ENCODE data around the gene LBH.

Gene LBH

DNA sequence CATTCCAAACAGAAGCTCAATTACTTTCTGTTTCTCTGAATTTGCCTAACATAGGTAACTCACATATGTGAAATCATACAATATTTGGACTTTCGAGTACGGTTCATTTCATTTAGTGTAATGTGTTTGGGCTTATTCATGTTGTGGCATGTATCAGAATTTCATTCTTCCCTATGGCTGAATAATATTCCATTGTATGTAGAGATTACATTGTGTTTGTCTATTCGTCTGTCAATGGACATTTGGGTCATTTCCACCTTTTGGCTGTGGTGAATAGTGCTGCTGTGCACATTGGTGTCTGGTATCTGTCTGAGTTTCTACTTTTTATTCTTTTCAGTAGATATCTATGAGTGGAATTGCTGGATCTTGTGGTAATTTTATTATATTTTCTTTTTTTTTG, 43.9 kb downstream of the LBH start:
- FAIRE-seq (no peak), DNase-seq (ENCODE audit: insufficient read length, low spot score) (no peak)
- TF ChIP-seq POLR2AphosphoS5 (IDR thresholded peaks at IDR 0.05; ENCODE audit: low read depth, low read length) (no peak), POLR2A (IDR thresholded peaks at IDR 0.05; ENCODE audit: low read depth, low read length) (no peak), POU2F2 (IDR thresholded peaks at IDR 0.05; ENCODE audit: low read depth, low read length) (no peak), SPI1 (IDR thresholded peaks at IDR 0.05; ENCODE audit: low read depth, low read length) (no peak), TAF1 (IDR thresholded peaks at IDR 0.05; ENCODE audit: low read depth, low read length) (no peak), PAX5 (IDR thresholded peaks at IDR 0.05; ENCODE audit: insufficient read depth, low read length, severe bottlenecking) (no peak)

GRCh38 chr2:30276455-30276911, 45.1 kb downstream of the LBH start:
- TF ChIP-seq POU2F2 (IDR thresholded peaks at IDR 0.05; ENCODE audit: low read depth, low read length): no peak
- TF ChIP-seq SPI1 (IDR thresholded peaks at IDR 0.05; ENCODE audit: low read depth, low read length): no peak
- no peak for TF ChIP-seq POLR2A (IDR thresholded peaks at IDR 0.05; ENCODE audit: low read depth, low read length)
- TF ChIP-seq TAF1 (IDR thresholded peaks at IDR 0.05; ENCODE audit: low read depth, low read length): no peak
- no peak for TF ChIP-seq POLR2AphosphoS5 (IDR thresholded peaks at IDR 0.05; ENCODE audit: low read depth, low read length)
- no peak for TF ChIP-seq PAX5 (IDR thresholded peaks at IDR 0.05; ENCODE audit: insufficient read depth, low read length, severe bottlenecking)
- no peak for DNase-seq (ENCODE audit: insufficient read length, low spot score)
- no peak for FAIRE-seq

DNA sequence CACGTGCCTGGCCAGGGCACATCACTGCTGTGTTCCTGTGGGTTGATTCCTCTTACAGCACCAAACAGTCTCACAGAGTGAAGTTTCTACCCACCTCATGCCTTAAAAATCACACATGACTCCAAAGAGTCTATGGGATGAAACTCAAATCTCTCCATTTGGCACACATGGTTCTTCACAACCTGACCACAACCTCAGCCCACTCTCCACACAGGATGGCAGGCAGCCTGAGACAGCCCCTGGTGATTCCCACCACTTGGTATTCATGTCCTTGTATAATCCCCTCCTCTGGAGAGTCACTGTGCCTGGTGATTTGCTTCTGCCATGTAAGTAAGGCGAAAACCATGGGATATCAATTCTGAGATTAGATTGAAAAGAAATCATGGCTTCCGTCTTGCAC, 46.2 kb downstream of the LBH start:
- FAIRE-seq (no peak), DNase-seq (ENCODE audit: insufficient read length, low spot score) (no peak)
- TF ChIP-seq TAF1 (IDR thresholded peaks at IDR 0.05; ENCODE audit: low read depth, low read length): no peak
- TF ChIP-seq SPI1 (IDR thresholded peaks at IDR 0.05; ENCODE audit: low read depth, low read length): no peak
- no peak for TF ChIP-seq POU2F2 (IDR thresholded peaks at IDR 0.05; ENCODE audit: low read depth, low read length)
- no peak for TF ChIP-seq PAX5 (IDR thresholded peaks at IDR 0.05; ENCODE audit: insufficient read depth, low read length, severe bottlenecking)
- no peak for TF ChIP-seq POLR2AphosphoS5 (IDR thresholded peaks at IDR 0.05; ENCODE audit: low read depth, low read length)

GRCh38 chr2:30278419-30278818, 47.1 kb downstream of the LBH start:
- FAIRE-seq (no peak), DNase-seq (ENCODE audit: insufficient read length, low spot score) (no peak)
- no peak for TF ChIP-seq PAX5 (IDR thresholded peaks at IDR 0.05; ENCODE audit: insufficient read depth, low read length, severe bottlenecking)
- TF ChIP-seq TAF1 (IDR thresholded peaks at IDR 0.05; ENCODE audit: low read depth, low read length): no peak
- TF ChIP-seq POU2F2 (IDR thresholded peaks at IDR 0.05; ENCODE audit: low read depth, low read length): no peak
- no peak for TF ChIP-seq POLR2A (IDR thresholded peaks at IDR 0.05; ENCODE audit: low read depth, low read length)
- TF ChIP-seq POLR2AphosphoS5 (IDR thresholded peaks at IDR 0.05; ENCODE audit: low read depth, low read length): no peak
- TF ChIP-seq SPI1 (IDR thresholded peaks at IDR 0.05; ENCODE audit: low read depth, low read length): no peak

- FAIRE-seq: no peak
- no peak for TF ChIP-seq POLR2AphosphoS5 (IDR thresholded peaks at IDR 0.05; ENCODE audit: low read depth, low read length)
- no peak for TF ChIP-seq SPI1 (IDR thresholded peaks at IDR 0.05; ENCODE audit: low read depth, low read length)
- TF ChIP-seq PAX5 (IDR thresholded peaks at IDR 0.05; ENCODE audit: insufficient read depth, low read length, severe bottlenecking): no peak
- no peak for TF ChIP-seq POU2F2 (IDR thresholded peaks at IDR 0.05; ENCODE audit: low read depth, low read length)
- TF ChIP-seq POLR2A (IDR thresholded peaks at IDR 0.05; ENCODE audit: low read depth, low read length): no peak
- TF ChIP-seq TAF1 (IDR thresholded peaks at IDR 0.05; ENCODE audit: low read depth, low read length): no peak
- no peak for DNase-seq (ENCODE audit: insufficient read length, low spot score)
Observed at GRCh38 chr2:30280596-30281434, 49.5 kb downstream of the LBH start.

- FAIRE-seq: no peak
- no peak for DNase-seq (ENCODE audit: insufficient read length, low spot score)
- TF ChIP-seq PAX5 (IDR thresholded peaks at IDR 0.05; ENCODE audit: insufficient read depth, low read length, severe bottlenecking): no peak
- TF ChIP-seq POLR2A (IDR thresholded peaks at IDR 0.05; ENCODE audit: low read depth, low read length): no peak
- TF ChIP-seq POLR2AphosphoS5 (IDR thresholded peaks at IDR 0.05; ENCODE audit: low read depth, low read length): no peak
- TF ChIP-seq SPI1 (IDR thresholded peaks at IDR 0.05; ENCODE audit: low read depth, low read length): no peak
- no peak for TF ChIP-seq TAF1 (IDR thresholded peaks at IDR 0.05; ENCODE audit: low read depth, low read length)
- TF ChIP-seq POU2F2 (IDR thresholded peaks at IDR 0.05; ENCODE audit: low read depth, low read length): no peak
Observed at GRCh38 chr2:30282081-30282480, 50.7 kb downstream of the LBH start.

DNA sequence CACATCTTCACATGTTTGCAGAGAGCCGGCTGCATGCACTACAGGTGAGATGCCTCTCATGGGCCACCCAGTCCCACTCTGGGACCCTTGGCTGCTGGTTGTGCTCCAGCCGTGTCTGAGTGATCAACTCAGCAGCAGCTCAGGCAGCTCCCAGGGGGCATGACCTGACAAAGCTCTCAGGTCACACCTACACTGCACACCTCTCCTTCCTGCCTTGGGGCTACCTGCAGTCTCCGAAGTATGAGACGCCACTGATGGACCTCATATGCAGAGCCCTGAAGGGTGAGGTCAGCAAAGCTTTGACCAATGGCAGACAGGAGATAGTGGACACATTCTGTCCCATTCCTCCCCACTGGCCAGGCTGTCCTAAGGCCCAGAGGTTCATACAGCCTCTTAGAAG, 51.4 kb downstream of the LBH start:
- DNase-seq (ENCODE audit: insufficient read length, low spot score) (no peak), FAIRE-seq (no peak)
- TF ChIP-seq POU2F2 (IDR thresholded peaks at IDR 0.05; ENCODE audit: low read depth, low read length) (no peak), SPI1 (IDR thresholded peaks at IDR 0.05; ENCODE audit: low read depth, low read length) (no peak), POLR2A (IDR thresholded peaks at IDR 0.05; ENCODE audit: low read depth, low read length) (no peak), PAX5 (IDR thresholded peaks at IDR 0.05; ENCODE audit: insufficient read depth, low read length, severe bottlenecking) (no peak), POLR2AphosphoS5 (IDR thresholded peaks at IDR 0.05; ENCODE audit: low read depth, low read length) (no peak), TAF1 (IDR thresholded peaks at IDR 0.05; ENCODE audit: low read depth, low read length) (no peak)

GRCh38 chr2:30283931-30284565, 52.7 kb downstream of the LBH start:
- TF ChIP-seq POLR2AphosphoS5 (IDR thresholded peaks at IDR 0.05; ENCODE audit: low read depth, low read length): no peak
- no peak for TF ChIP-seq POLR2A (IDR thresholded peaks at IDR 0.05; ENCODE audit: low read depth, low read length)
- no peak for TF ChIP-seq POU2F2 (IDR thresholded peaks at IDR 0.05; ENCODE audit: low read depth, low read length)
- TF ChIP-seq SPI1 (IDR thresholded peaks at IDR 0.05; ENCODE audit: low read depth, low read length): no peak
- no peak for TF ChIP-seq TAF1 (IDR thresholded peaks at IDR 0.05; ENCODE audit: low read depth, low read length)
- no peak for TF ChIP-seq PAX5 (IDR thresholded peaks at IDR 0.05; ENCODE audit: insufficient read depth, low read length, severe bottlenecking)
- FAIRE-seq (no peak), DNase-seq (ENCODE audit: insufficient read length, low spot score) (no peak)

GRCh38 chr2:30285758-30286157, 54.4 kb downstream of the LBH start:
- no peak for FAIRE-seq

More at GRCh38 chr2:30285758-30286157, 54.4 kb downstream of the LBH start:
- TF ChIP-seq POLR2A (IDR thresholded peaks at IDR 0.05; ENCODE audit: low read depth, low read length) (no peak), TAF1 (IDR thresholded peaks at IDR 0.05; ENCODE audit: low read depth, low read length) (no peak), POU2F2 (IDR thresholded peaks at IDR 0.05; ENCODE audit: low read depth, low read length) (no peak), POLR2AphosphoS5 (IDR thresholded peaks at IDR 0.05; ENCODE audit: low read depth, low read length) (no peak), PAX5 (IDR thresholded peaks at IDR 0.05; ENCODE audit: insufficient read depth, low read length, severe bottlenecking) (no peak), SPI1 (IDR thresholded peaks at IDR 0.05; ENCODE audit: low read depth, low read length) (no peak)
- DNase-seq (ENCODE audit: insufficient read length, low spot score): no peak

Measured in GM12891 (cell line).